Measurements from ENCODE around the gene H1-8.

H1-8 gene

DNA sequence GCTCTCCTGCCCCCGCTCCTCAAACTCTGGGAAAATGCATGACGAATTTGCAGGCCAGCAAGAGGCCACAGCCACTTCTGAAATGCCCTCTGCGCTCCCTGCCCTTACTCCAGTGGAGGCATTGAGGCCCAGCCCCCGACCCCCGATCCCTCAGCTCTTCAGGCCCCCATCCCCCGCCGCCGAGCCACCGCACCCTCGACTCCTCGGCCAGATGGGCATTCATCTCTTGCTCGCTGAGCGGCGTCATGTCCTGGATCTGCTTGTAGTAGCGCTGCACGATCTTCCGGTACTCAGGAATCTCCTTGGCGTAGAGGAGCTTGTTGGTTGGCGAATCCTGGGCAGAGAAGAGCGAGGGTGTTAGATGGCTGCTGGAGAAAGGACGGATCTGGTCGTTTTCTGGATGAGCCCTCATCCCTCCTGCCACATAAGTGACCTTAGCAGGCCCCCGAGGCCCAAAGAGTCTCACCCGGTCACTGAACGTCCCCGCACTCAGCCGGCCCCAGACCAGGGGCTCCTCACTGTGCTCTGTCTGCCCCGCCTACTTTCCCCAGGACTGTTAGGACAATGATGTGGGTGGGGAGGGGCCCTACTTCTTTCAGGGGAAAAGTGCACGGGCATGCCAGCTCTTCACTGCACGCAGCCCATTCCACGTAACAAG is 14.0 kb downstream of the H1-8 start:
- DNase-seq = no peak

DNA sequence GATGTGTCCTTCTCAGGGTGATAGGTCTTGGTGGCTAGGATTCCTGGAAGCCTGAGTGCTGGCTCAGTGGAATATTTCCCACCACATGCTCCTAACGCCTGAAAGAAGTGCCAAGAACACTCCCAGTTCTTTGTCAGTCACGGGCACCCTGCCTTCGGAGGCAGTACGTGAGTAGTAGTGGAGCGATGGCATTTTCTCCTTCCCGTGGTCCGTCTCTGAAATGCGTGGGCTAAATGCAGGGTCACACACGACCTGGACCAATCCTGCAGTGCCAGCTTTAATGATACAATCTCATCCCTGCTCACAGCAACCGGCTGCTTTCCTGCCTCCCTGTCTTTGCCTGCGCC is 14.5 kb downstream of the H1-8 start:
- DNase-seq = no peak

DNA sequence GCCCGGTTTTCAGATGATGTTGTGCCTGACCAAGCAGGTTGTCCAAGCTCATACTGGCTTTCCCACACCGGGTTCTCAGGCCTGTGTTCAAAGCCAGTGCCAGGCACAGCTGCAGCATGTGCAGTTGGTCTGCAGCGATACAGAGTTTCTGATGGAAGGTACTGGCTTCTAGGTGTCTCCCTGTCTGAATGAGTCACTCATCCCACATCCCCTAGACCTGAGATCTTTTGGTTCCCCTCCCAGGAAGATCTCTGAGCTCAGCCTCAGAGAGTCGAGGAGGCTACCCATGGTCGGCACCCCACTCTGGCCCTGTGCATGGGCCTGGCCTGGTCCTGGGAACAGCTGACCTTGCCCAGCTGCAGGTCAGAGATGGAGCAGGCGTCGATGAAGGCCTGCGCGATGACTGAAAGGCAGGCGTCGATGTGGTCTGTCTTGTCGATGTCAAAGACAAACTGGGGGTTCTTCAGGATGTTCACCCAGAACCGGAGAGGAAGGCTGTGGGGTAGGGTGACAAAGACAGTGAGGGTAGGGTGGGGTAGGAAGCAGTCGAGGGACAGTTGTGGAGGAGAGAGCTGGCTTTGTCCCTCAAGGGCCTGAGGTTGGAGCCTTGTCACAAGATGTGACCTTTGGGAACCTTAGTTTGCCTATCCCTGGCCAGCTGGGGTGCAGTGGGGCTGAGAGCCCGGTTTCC is 15.3 kb downstream of the H1-8 start:
- DNase-seq = no peak

DNA sequence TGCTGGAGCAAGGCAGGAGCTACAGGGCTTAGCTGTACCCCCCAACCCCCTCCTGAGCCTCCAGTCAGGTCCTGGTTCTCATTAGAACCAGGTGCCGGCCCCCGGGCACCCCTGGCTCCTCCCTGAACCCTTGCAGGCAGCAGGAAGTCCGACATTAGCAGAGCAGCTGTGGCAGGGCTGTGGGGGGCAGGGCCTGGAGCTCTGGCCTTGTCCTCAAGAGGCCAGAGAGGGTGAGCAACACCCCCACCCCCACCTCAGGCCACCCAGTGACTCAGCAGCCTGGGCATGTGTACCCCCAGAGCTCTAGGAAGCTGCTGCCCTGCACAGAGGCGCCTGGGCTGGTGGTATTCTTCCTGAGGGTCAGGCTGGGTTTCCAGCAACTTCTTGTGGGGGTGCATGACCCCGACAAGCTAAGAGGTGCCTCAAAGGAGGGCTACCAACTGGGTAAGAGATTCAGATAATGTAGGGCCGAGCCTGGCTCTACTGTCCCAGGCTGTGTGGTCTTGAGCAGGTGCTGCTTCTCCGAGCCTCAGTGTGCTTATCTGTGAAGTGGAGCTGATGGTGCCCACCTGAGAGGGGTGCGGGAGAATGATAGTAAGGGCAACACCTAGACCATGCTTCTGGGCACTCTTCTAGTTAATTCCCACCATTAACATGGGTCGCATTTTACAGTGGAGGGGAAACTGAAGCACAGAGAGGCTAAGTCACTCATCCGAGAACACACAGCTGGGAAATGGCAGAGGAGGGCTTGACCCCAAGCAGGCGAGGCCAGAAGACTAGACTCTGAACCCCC is 16.0 kb downstream of the H1-8 start:
- no peak for DNase-seq

DNA sequence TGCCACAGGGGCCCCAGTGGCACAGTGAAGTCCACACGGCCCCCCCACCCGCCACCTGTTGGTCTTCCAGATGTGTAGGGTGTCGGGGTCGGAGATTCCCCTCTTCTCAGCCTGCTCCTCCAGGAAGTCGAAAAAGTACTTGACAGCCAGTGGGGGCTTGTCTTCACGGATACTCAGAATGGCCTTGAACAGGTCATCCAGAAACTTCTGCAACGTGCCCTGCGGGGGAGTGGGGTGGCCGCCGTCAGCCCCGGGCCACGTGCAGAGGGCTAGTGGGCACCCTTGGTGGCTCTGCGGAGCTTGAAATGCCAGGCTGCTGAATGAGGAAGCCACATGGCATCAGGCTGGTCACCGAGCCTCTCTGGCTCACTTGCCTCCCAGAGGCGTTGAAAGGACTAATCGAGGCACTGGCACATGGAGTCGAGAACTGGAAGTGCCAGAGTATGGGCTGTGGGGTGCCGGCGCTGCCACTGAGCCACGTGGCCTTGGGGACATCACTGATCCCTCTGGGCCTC is 16.6 kb downstream of the H1-8 start:
- no peak for DNase-seq

DNA sequence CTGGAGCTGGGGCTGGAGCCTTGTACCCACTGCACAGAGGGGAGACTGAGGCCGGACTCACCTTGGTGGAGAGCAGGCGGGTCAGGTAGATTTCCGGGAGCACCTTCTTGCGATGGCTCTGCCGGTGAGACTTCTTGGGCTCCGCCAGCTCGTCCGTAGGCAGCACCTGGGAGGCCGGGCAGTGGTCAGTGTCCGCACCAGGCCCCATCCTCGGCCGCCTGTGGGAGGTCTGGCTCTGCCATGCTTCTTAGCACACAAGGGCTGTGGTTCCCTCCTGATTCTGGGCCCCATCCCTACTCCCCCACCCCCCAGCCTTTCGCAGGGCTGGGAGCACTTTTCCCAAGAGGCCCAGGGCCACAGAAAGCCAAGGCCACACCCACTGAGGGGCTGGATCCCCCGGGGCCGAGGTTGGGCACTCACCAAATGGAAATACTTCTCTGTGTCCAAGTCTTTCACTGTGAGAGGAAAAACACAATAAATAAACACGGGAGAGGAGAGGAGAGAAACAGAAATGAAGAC is 17.4 kb downstream of the H1-8 start:
- no peak for DNase-seq

DNA sequence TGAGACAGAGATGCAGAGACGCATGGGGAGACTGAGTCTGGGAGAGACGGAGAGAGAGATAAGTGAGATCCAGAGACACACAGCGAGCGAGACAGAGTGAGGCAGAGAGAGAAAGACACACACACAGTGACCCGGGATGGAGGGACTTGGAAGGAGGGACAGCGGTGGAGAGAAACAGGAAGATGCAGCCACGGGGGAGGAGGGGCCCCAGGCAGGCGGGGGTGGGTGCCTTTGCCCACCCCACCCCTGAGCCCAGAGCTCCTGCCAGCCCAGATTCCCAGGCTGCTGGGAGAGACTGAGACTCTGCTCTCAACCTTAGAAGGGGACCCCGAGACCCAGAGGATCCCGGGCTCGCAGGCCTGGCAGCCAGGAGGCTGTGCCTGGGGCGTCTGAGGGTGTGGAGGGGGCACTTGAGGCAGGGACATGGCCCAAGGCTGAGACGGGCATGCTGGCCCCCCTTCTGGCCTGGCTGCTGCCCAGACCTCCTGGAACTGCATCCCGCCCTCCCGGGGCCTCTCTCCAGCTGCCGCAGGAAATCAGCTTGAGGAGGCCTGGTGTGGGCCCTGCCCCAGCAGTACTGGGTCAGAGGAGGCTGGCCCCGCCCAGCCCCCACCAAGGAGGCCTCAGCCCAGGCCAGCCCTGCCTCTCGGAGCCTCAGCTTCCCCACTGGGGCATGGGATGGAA is 18.1 kb downstream of the H1-8 start:
- DNase-seq = no peak

DNA sequence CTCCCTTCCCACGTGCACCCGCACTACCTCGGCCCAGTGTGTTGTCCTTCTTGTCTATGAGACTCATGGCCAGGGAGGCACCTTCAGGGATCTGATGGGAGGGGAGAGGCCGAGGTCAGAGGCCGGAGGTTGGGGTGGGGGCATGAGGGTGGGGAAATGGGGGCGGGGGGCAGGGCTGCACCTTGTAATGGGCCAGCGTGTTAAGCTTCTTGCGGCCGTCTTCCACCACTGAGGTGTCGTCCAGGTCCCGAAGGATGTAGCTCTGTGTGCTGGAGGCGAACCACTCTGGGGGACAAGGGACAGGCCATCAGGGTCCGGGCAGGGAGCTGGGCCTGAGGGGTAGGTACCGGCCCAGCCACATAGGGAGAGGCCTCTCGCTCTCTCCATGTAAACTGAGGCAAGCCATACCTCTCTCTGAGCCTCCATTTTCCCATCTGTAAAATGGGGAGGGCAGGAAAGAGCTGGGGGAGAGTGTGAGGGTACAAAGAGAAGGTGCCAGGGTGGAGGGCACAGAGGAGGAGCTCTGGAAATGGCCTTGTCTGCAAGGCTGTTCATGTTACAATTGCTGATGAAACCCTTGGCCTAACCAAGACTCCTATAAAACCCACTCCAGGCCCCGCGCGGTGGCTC is 18.8 kb downstream of the H1-8 start:
- no peak for DNase-seq

DNA sequence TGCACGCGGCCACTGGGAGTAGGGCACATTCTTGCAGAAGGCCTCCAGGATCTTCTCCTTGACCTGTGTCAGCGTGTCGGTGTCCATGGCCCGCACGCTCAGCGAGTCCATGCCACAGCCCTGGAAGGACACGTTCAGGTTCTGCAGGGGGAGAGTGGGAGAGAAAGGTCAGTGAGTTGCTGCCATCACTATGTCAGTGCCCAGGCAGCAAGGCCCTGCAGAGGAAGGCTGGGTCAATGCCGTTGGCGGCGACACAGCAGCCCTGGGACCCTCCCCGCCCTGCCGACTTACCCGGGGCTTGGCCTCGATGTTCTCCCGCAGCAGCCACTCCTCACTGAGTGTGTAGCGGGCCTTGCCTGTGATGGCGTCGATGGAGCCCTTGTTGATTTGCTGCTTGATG is 19.8 kb downstream of the H1-8 start:
- no peak for DNase-seq

DNA sequence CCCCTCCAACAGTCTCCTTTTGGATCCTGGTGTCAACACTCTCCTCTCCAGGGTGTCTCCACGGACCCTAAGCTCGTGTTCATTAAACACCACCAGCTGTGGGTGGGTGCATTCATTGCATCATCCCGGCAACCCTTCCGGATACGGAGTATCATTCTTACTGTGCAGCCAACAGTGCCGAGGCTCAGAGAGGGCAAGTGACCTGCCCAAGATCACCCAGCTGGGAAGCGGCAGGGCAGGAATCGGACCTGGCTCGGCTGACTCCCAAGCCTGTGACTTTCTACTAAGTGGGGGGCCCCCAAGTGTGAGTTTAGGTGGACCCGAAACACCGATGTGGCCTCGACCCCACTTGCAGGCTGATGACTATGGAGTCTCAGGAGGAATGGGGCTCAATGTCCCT is 20.4 kb downstream of the H1-8 start:
- no peak for DNase-seq

DNA sequence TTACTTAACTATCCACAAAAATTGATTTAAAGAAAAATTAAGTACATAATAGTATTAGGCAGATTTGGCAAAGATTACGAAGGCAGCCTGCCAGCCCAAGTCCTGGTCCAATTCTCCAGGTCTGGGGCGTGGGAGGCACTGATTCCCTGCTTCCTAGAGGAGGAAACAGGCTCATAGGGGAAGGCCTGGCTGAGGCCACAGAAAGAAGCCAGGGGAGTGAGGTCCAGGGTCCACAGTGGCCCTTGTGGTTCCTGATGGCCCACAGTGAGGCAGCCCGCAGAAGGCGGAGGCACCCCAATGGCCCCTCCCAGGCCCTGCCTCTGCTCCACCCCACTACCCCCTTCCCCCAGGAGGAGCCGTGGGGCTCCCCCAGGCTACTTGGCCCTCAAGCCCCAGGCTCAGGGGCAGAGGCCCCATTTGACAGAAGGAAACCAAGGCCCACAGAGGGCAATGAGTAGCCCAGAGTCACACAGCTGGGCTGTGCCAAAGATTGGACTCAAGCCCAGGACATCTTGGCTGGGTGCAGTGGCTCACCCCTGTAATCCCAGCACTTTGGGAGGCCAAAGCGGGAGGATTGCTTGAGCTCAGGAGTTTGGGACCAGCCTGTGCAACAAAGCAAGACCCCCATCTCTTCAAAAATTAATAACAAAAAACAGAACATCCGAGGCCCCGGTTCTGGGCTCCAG is 21.0 kb downstream of the H1-8 start:
- no peak for DNase-seq

DNA sequence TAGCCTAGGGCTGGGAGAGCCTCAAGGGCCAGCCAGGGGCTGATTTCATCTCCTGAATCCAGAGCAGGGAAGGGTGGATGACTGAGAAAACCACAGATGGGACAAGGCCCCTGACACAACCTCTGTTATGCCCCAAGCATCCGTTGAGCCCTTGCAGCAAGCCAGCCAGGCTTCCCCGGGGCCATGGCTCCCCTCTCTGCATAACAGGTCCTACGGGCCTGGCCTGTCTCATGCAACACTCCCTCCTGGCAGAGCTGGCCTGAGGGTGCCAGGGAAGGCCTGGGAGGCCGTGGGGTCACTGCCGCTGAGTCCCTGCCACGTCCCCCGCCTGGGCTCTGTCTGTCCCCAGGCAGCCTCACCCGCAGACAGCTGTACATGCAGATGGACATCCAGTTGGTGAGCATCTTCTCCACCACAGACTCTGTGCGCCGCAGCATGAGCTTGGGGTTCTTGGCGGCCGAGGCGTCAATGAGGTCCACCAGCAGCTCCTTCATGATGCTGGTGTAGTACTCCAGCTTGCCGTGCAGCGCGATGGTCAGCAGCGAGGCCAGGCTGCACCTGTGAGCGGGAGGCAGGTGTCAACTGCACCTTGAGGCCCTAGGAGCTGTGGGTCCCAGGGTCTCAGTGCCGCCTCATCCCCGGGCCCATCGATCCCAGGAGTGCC is 22.1 kb downstream of the H1-8 start:
- no peak for DNase-seq

DNA sequence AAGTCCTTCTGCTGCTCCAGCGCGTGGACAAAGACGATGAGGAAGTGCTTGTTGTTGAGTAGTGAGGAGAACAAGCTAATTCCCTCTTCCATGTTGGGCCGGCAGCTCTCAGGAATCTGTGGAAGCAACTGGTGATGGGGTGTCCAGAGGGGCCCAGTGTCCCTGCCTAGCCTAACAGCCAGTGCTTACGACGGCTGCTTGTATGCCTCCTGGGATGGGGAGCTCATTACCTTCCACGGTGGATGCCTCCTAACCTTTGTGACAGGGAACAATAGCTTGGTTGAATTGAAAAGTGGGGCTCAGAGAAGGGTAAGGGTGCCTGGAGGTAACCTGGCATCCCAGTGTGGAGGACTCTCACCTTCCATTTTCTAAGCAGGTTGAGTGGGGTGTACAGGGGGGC is 22.9 kb downstream of the H1-8 start:
- DNase-seq = no peak

DNA sequence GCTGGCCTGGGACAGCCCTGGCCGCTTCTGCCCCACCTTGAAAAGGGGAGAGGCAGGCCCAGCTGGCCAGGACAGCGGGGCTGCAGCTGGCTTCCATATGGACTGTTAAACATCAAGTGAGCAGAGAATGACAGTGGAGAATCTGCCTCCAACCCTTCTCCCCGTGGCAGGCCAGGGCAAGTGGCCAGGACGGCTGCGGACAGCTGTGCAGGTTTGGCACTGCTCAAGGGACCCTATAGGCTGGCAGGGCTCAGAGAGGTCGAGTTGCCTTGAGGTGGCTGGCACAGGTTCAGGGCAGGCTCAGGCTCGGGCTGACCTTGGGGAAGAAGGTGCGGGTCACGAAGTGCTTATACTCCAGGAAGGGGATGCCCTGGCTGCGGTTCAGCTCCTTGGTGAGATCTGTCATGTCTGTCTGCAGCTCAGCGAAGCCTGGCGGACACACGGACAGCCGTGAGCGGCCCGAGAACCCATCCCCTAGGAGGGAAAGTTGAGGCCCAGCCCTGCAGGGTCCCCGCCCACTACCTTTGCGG is 24.3 kb downstream of the H1-8 start:
- no peak for DNase-seq

DNA sequence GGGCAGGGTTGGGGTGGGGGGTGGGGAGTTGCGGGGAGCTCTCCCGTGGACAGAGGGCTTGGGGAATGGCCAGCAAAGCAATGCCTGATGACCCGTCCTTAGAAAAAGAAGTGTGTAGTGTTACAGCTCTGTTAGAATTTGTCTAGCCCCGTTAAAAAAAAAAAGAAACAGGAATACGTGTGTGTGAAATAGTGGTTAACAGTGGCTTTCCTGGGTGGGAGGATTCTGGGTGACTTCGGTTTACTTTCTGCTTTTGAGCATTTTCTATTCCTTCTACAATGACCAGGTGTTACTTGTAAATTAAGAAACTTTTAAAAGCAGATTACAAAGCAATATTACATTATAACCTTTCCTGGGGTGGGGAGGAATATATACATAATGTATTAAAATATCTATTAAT is 25.0 kb downstream of the H1-8 start:
- no peak for DNase-seq

DNA sequence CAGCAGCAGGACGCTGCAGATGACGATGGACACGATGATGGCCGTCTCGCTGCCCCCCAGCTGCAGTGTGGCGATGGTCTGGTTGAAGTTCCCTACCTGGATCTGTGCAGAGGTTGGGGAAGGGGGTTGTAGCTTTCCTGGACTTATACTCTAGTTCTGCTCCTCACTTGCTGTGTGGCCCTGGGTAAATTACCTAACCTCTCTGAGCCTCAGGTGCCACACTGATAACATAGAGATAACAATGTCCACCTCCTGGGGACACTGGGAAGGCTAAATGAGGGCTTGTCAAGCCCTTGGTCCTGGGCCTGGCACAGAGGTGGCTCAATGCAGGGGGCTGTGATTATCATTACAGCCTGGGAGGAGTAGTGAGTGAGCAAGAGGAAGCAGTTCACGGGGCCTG is 26.9 kb downstream of the H1-8 start:
- DNase-seq = no peak

DNA sequence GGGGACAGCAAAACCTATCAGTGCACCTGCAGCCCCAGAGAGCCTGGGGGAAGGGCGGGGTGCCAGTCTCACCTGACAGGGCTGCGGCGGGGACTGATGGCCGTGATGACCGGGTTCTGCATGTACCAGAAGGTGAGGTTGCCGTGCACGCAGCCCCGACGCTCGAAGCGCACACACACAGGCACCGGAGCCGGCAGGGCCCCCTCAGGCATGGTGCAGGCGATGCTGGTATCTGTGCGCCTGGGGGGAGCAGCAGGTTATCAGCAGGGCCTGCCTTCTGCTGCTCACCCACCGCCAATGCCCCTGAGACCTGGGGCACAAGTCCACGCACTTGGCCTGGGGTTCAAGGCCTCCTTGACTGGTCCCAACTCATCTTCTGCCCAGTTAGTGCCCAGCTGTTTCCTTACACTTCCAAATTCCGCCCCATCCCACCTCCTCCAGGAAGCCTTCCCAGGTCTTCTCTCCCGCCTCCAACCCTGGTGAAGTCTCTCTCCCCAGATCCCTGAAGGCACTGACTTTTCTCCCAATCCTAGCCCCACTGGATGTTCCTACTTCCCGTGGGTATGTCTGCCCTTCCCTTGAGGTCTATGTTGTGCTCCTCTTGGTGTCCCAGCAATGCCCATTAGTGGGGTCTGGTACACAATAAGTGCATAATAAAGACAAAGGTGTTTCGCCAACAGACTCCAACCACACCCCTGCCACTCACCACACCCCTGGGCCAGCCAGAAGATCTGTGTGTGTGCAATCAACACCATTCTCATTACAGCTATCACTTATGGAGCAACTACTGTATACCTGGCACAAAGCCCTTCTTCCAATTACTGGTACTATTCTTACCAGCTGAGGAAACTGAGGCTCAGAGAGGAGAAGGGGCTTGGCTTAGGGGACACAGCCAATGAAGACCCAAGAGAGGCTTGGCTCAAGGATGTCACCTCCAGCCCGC is 28.9 kb downstream of the H1-8 start:
- no peak for DNase-seq

DNA sequence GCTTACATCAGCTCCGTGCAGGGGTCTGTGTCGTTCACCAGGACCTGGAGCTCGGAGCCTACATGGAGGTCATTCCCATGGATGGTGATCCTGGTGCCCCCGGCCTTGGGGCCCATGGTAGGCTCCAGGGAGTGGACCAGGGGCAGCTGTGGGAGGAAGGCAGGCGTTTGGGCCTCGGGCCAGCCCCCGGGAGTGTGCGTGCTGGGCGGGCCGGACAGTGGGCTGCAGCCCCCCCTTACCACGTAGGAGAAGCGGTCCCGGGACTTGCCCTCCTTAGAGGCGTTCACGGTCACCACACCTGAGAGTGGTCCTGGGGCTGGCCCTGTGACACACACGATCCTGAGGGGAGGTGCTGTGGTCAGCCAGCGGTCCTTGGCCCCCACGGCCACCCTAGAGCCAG is 29.6 kb downstream of the H1-8 start:
- no peak for DNase-seq

DNA sequence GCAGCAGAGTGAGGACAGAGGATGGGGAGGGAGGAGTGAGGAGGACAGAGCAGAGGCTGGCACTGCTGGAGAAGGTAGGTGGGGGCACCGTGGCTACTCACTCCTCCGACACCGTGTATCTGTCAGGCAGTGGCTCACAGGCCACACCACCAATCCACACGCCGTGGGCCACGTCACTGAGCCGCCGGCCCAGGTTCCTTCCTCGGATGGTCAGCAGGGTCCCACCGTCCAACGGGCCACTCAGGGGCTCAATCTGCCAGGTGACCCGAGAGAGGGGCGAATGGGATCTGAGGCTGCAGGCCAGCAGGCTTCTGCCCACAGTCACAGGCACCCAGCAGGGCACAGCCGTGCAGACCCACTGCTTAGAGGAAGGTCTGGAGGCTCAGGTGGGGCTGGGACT is 30.5 kb downstream of the H1-8 start:
- no peak for DNase-seq

DNA sequence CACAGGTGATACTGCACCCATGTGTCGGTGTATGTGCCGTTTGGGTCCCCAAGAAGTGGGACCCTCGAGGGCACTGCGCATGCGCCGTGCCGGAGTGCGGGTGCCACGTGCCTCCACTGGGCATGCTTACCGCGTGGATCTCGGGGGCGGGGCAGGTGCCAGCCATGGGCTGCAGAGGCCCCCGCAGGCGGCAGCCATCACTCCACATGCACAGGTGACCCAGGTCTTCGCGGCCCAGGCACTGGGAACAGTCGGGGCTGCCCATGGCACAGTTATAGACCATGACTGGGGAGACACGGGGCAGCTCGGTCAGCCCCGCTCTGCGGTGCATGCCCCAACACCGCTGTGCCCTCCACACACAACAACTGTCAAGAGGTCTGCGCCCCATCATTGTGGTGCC is 31.2 kb downstream of the H1-8 start:
- no peak for DNase-seq

All from central memory CD4-positive, alpha-beta T cell (primary cell).